Kidney glomerular epithelial cell (primary cell): ENCODE measurements around the gene SORCS3.

Experiments
- DNase-seq: peaks from one replicate; lab custom pipeline; 2025; lab: John Stamatoyannopoulos, UW

SORCS3 gene

GRCh38 chr10:104777086-104777799, 136.2 kb downstream of the SORCS3 start:
- DNase-seq = no peak

- DNase-seq = no peak
Observed at GRCh38 chr10:104778371-104778770, 137.3 kb downstream of the SORCS3 start.

- no peak for DNase-seq
Observed at GRCh38 chr10:104779701-104780100, 138.6 kb downstream of the SORCS3 start.

- no peak for DNase-seq
Observed at GRCh38 chr10:104780165-104780564, 139.1 kb downstream of the SORCS3 start.

- DNase-seq = no peak
Observed at GRCh38 chr10:104780946-104781595, 140.0 kb downstream of the SORCS3 start.

- no peak for DNase-seq
Observed at GRCh38 chr10:104784452-104784851, 143.4 kb downstream of the SORCS3 start.

GRCh38 chr10:104791471-104791870, 150.4 kb downstream of the SORCS3 start:
- DNase-seq = no peak

- no peak for DNase-seq
Observed at GRCh38 chr10:104795411-104795810, 154.3 kb downstream of the SORCS3 start.

GRCh38 chr10:104796823-104797222, 155.7 kb downstream of the SORCS3 start:
- DNase-seq = no peak

GRCh38 chr10:104802941-104803340, 161.9 kb downstream of the SORCS3 start:
- DNase-seq = no peak

GRCh38 chr10:104804880-104805279, 163.8 kb downstream of the SORCS3 start:
- no peak for DNase-seq

GRCh38 chr10:104806801-104807200, 165.7 kb downstream of the SORCS3 start:
- no peak for DNase-seq

- no peak for DNase-seq
Observed at GRCh38 chr10:104807581-104808310, 166.7 kb downstream of the SORCS3 start.

GRCh38 chr10:104809288-104810090, 168.4 kb downstream of the SORCS3 start:
- peak; percentile 18 for DNase-seq

- DNase-seq = no peak
Observed at GRCh38 chr10:104811166-104811565, 170.1 kb downstream of the SORCS3 start.

GRCh38 chr10:104816501-104816900, 175.4 kb downstream of the SORCS3 start:
- no peak for DNase-seq

- no peak for DNase-seq
Observed at GRCh38 chr10:104819731-104820130, 178.6 kb downstream of the SORCS3 start.

GRCh38 chr10:104822088-104822487, 181.0 kb downstream of the SORCS3 start:
- no peak for DNase-seq

- peak; percentile 50 for DNase-seq
Observed at GRCh38 chr10:104824380-104825006, 183.4 kb downstream of the SORCS3 start.

- no peak for DNase-seq
Observed at GRCh38 chr10:104831272-104831671, 190.2 kb downstream of the SORCS3 start.

- DNase-seq = no peak
Observed at GRCh38 chr10:104834580-104834979, 193.5 kb downstream of the SORCS3 start.

GRCh38 chr10:104835422-104835821, 194.3 kb downstream of the SORCS3 start:
- no peak for DNase-seq
